T-helper 1 cell (primary cell): Measurements from ENCODE around the gene CRISPLD2.
"Not testable (repeated sequence)": the region's sequence is repeated elsewhere in the genome, so short reads cannot be mapped to it uniquely, and the experiment has no call there.

ENCODE experiments used
- DNase-seq, 5 donors: peaks; one replicate each; pipeline ENCODE4 v3.0.0-alpha.2; 2012 to 2020

Gene CRISPLD2

GRCh38 chr16:84823926-84824325 lies 4.1 kb downstream of the CRISPLD2 start:
- DNase-seq = no peak

- no peak for DNase-seq
Measured at GRCh38 chr16:84825896-84826557, 6.2 kb downstream of the CRISPLD2 start.

- DNase-seq = no peak
Measured at GRCh38 chr16:84826558-84826941, 6.8 kb downstream of the CRISPLD2 start.

GRCh38 chr16:84827131-84827574 lies 7.4 kb downstream of the CRISPLD2 start:
- DNase-seq = no peak

GRCh38 chr16:84827897-84828296 lies 8.1 kb downstream of the CRISPLD2 start:
- DNase-seq = no peak

GRCh38 chr16:84828322-84828721 lies 8.5 kb downstream of the CRISPLD2 start:
- DNase-seq = no peak

GRCh38 chr16:84829168-84829965 lies 9.6 kb downstream of the CRISPLD2 start:
- no peak for DNase-seq

GRCh38 chr16:84830765-84831384 lies 11.1 kb downstream of the CRISPLD2 start:
- DNase-seq = no peak

GRCh38 chr16:84831728-84832127 lies 11.9 kb downstream of the CRISPLD2 start:
- not testable (repeated sequence) for DNase-seq

GRCh38 chr16:84832488-84833143 lies 12.8 kb downstream of the CRISPLD2 start:
- no peak for DNase-seq

- DNase-seq = no peak
Measured at GRCh38 chr16:84833144-84833500, 13.3 kb downstream of the CRISPLD2 start.

GRCh38 chr16:84833542-84834402 lies 14.0 kb downstream of the CRISPLD2 start:
- DNase-seq = no peak

GRCh38 chr16:84834403-84834772 lies 14.6 kb downstream of the CRISPLD2 start:
- no peak for DNase-seq

- DNase-seq = no peak
Measured at GRCh38 chr16:84836234-84836647, 16.5 kb downstream of the CRISPLD2 start.

GRCh38 chr16:84836967-84837366 lies 17.2 kb downstream of the CRISPLD2 start:
- no peak for DNase-seq

- DNase-seq = no peak
Measured at GRCh38 chr16:84838383-84838948, 18.7 kb downstream of the CRISPLD2 start.

GRCh38 chr16:84839054-84839453 lies 19.3 kb downstream of the CRISPLD2 start:
- DNase-seq = no peak

- no peak for DNase-seq
Measured at GRCh38 chr16:84839956-84840355, 20.2 kb downstream of the CRISPLD2 start.

- DNase-seq = no peak
Measured at GRCh38 chr16:84840687-84841627, 21.2 kb downstream of the CRISPLD2 start.

GRCh38 chr16:84841787-84842300 lies 22.1 kb downstream of the CRISPLD2 start:
- DNase-seq = no peak
